C4-2B (cell line): ENCODE data around the gene USH2A.

Source experiments
- H3K27ac ChIP-seq: fragments of 450-650 bp; 2 replicates; pipeline ENCODE4 v1.5.1; 2017
- ZFX ChIP-seq: fragments of 450-650 bp; IDR thresholded peaks from 2 replicates; pipeline ENCODE4 v1.6.1; 2017
- TF ChIP-seq, protein P1 (sequence below): fragments of 450-650 bp; conservative IDR thresholded peaks from 2 replicates; pipeline ENCODE4 v1.5.1; 2017; ENCODE audit warnings: mild to moderate bottlenecking

The USH2A gene

DNA sequence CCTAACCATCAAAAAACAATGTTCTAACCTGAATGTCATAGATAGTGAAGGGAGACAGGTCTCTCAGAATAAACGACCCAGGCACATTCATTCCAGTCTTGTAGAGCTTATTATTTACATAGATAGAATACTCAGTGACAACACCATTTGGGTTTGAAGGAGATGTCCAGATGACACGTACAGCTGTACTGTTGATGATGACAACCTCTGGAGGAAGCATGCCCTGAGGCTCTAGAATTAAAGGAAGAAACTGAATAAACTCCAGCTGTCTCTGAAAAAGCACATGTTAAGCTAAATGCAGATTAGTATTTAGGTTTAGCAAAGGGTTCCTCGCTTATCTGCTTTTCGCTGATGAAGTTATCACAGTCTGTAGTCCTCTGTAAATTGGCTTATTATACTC is 579.0 kb downstream of the USH2A start:
- H3K27ac ChIP-seq = no peak overlapping the region
- no peak for TF ChIP-seq ZFX
- TF ChIP-seq, protein P1, sequence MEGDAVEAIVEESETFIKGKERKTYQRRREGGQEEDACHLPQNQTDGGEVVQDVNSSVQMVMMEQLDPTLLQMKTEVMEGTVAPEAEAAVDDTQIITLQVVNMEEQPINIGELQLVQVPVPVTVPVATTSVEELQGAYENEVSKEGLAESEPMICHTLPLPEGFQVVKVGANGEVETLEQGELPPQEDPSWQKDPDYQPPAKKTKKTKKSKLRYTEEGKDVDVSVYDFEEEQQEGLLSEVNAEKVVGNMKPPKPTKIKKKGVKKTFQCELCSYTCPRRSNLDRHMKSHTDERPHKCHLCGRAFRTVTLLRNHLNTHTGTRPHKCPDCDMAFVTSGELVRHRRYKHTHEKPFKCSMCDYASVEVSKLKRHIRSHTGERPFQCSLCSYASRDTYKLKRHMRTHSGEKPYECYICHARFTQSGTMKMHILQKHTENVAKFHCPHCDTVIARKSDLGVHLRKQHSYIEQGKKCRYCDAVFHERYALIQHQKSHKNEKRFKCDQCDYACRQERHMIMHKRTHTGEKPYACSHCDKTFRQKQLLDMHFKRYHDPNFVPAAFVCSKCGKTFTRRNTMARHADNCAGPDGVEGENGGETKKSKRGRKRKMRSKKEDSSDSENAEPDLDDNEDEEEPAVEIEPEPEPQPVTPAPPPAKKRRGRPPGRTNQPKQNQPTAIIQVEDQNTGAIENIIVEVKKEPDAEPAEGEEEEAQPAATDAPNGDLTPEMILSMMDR = no peak

DNA sequence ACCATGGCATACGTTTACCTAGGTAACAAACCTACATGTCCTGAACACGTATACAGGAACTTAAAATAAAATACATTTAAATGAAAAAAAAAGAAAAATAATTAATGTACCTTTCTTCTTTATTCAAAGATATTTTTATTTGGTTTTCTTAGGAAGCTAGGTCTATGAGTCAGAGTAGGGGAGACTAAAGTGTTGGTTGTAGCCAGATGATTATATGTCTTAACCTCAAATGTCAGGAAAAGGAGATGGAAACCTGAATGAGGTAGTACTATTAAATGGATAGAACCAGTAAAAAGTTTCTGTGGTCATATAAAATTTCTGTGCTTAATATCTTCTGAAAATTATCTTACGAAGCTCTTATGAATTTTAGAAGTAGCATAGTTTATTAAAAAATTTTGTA is 580.3 kb downstream of the USH2A start:
- TF ChIP-seq ZFX = no peak
- TF ChIP-seq, protein P1 = no peak
- no peak overlapping the region for H3K27ac ChIP-seq

DNA sequence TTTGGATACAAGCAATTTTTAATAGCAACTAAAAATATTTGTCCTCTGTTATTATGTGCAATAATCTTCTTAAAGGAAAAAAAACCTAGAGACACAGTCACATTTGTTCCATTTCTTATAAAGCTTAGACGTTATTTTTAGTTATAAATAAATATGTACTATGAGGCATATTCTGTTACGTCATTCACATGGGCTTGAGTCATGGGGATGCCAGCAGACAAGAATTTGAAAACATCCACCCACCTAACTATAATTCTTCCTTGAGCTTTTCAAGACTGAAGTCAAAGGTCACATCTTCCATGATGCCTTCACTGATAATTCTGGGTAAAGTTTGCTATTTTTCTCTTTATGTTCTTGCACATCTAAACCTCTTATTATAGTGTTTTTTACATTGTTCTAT is 587.3 kb downstream of the USH2A start:
- no peak overlapping the region for H3K27ac ChIP-seq
- TF ChIP-seq ZFX = no peak
- TF ChIP-seq, protein P1 = no peak

DNA sequence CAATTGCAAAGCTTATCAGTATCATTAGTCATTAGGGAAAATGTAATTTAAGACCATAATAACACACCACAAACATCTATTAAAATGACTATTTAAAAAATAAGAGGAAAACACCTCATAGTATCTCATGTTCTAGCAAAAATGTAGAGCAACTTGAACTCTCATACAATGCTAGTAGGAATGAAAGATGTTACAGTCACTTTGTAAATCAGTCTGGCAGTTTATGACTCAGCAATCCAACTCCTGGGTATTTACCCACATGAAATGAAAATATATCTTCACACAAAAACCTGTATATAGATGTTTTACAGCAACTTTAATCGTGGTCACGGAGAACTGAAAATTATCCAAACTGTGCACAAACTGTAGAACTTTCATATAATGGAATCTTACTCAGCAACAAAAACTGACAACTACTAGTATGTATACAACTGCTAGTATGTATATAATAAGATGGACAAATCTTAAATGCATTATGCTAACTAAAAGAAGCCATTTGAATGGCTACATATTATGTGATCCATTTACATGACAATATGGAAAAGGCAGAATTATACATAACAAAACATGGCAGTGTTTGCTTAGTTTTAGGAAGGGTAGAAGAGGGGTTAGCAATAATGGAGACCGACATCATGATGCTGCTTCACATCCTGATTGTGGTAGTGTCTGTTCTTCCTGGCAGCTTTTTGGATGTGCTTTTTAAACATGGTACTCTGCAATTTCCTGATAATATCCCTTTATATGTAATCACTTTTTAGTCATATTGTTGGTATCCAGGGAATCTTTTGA is 589.1 kb downstream of the USH2A start:
- H3K27ac ChIP-seq = no peak overlapping the region
- TF ChIP-seq, protein P1 = no peak
- TF ChIP-seq ZFX = no peak

DNA sequence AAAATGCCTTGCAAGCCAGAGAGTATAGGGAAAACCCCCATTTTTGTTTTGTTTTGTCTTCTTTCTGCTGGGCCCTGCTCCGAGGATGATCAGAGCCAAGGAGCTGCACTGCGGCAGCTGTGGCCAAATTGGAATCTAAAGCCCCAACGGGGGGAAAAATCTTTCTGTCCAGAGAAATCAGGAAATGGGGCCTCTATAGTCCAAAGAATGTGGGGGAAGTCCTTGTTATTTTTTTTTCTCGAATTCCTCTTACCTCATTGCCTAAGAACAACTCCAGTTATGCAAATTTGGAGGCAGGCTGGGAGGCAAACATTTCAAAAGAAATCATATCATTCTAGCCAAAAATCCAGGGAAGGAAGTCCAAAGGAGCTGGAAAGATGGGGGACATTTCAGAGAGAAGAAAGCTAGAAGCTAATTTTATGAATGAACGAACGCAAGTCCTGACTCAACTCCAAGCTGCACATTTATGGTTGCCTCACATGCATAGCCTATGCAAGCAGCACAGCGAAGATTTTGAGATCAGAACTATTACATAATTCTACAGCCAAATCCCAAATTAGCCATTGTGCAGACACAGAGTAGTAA is 592.9 kb downstream of the USH2A start:
- TF ChIP-seq, protein P1 = no peak
- no peak for TF ChIP-seq ZFX
- no peak overlapping the region for H3K27ac ChIP-seq

DNA sequence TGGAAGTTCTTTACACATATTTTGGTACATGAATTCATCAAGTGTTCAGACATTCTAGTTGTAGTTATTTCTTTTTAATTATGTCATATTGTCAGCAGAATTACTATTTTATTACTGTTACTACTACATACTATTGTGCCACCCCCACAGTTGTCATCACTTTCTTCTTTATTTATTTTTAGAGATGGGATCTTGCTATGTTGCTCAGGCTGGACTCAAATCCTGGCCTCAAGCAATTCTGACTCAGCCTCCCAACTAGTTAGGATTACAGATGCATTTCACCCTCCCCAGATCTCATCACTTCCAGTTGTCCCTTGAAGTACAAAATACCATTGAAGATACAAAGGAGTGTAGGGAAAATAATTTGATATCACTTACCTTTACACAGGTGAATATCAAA is 598.2 kb downstream of the USH2A start:
- TF ChIP-seq, protein P1 = no peak
- no peak for TF ChIP-seq ZFX
- H3K27ac ChIP-seq = no peak overlapping the region

DNA sequence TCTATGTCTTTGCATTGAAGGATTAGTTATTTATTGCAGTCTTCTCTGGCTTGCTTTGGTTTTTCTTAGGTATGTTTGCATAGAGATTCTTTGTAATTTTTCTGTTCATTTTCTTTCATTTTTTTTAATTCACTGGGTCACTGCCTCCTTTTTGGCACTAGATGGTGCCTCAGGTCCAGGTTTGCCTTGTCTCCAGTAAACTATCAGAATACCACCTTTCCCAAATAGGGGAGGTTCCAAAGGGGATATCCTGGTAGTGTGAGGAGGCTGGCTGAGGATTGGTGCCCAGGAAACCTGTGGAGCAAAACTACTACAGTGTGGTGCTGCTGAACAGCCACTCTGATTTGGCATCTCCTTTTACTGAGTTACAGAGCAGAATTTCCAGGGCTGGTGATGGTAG is 599.0 kb downstream of the USH2A start:
- TF ChIP-seq ZFX = no peak
- TF ChIP-seq, protein P1 = peak; percentile 28
- no peak overlapping the region for H3K27ac ChIP-seq
